SK-N-SH (cell line): Measurements from ENCODE around the gene CEP43. TPM values are rescaled to one million over a fixed set of nuclear protein-coding genes. Genes with fewer than 3 reads are reported as not detected.

Experiments used
- CTCF ChIA-PET: fragments of 300-600, 350-600 bp; formaldehyde crosslinking; extraction: SDS; loops from one replicate; lab custom pipeline; 2021; lab: Yijun Ruan, JAX
- POLR2A ChIA-PET: fragments of 350-600 bp; sonication (Branson Sonifier 250); formaldehyde crosslinking; extraction: SDS; loops from one replicate; lab custom pipeline; 2020; ENCODE audit warnings: antibody characterized with exemption, inconsistent platforms; lab: Yijun Ruan, JAX
- DNase-seq: peaks from one replicate; pipeline ENCODE4 v3.0.0; 2012
- H2AFZ ChIP-seq: fragments of 200-600 bp; sonication (generic); 2 replicates; pipeline ENCODE4 v1.8.1; 2016; ENCODE audit warnings: antibody characterized with exemption, mild to moderate bottlenecking, low read depth
- H3F3A ChIP-seq: fragments of 200-600 bp; sonication (generic); replicated peaks from 2 replicates; pipeline ENCODE3; 2016; ENCODE audit warnings: antibody characterized with exemption, mild to moderate bottlenecking; ENCODE audit not compliant: insufficient read depth
- H3K27ac ChIP-seq, 2 experiments: fragments of 200-500 bp in 1 of 2; fragments of 200-600 bp in 1 of 2; sonication (Bioruptor generic) in 1 of 2; sonication (generic), shearing (Covaris generic) in 1 of 2; 2 replicates each; pipeline versions ENCODE4 v1.5.1 to v1.6.1; 2014 to 2016; ENCODE audit warnings: low read depth in 2 of 2, inconsistent platforms in 1 of 2, low read length in 1 of 2, mild to moderate bottlenecking in 1 of 2, mixed read lengths in 1 of 2
- H3K27me3 ChIP-seq: fragments of 200-600 bp; sonication (generic), shearing (Covaris generic); 2 replicates; pipeline ENCODE4 v1.6.1; 2016; ENCODE audit warnings: mixed run types; ENCODE audit not compliant: insufficient read depth
- H3K36me3 ChIP-seq, 2 experiments: fragments of 200-500 bp in 1 of 2; fragments of 200-600 bp in 1 of 2; sonication (Bioruptor generic) in 1 of 2; sonication (generic) in 1 of 2; replicated peaks in 1 of 2; 2 replicates each; pipeline versions ENCODE3 to v1.5.1; 2014 to 2016; ENCODE audit warnings: low read length in 1 of 2, mild to moderate bottlenecking in 1 of 2; ENCODE audit not compliant: insufficient read depth in 2 of 2, control insufficient read depth in 1 of 2
- H3K4me1 ChIP-seq, 2 experiments: fragments of 200-500 bp in 1 of 2; fragments of 200-600 bp in 1 of 2; sonication (Bioruptor generic) in 1 of 2; sonication (generic), shearing (Covaris generic) in 1 of 2; 2 replicates each; pipeline versions ENCODE4 v1.5.1 to v1.6.1; 2014 to 2016; ENCODE audit warnings: low read depth in 1 of 2, low read length in 1 of 2, mixed run types in 1 of 2; ENCODE audit not compliant: insufficient read depth in 2 of 2, control insufficient read depth in 1 of 2
- H3K4me2 ChIP-seq: fragments of 200-600 bp; sonication (generic), shearing (Covaris generic); 2 replicates; pipeline ENCODE4 v1.6.1; 2017; ENCODE audit warnings: mixed run types
- H3K4me3 ChIP-seq, 2 experiments: fragments of 200-500 bp in 1 of 2; fragments of 200-600 bp in 1 of 2; sonication (Bioruptor generic) in 1 of 2; sonication (generic), shearing (Covaris generic) in 1 of 2; 2 replicates each; pipeline versions ENCODE4 v1.5.1 to v1.8.1; 2014 to 2016; ENCODE audit warnings: low read depth in 2 of 2, inconsistent platforms in 1 of 2, low read length in 1 of 2, mild to moderate bottlenecking in 1 of 2, mixed read lengths in 1 of 2, moderate library complexity in 1 of 2
- H3K79me2 ChIP-seq: fragments of 200-600 bp; sonication (generic); 2 replicates; pipeline ENCODE4 v1.8.1; 2017; ENCODE audit warnings: mild to moderate bottlenecking; ENCODE audit not compliant: insufficient read depth
- H3K9ac ChIP-seq: fragments of 200-600 bp; sonication (generic); 2 replicates; pipeline ENCODE4 v1.6.1; 2017; ENCODE audit warnings: mixed run types
- H3K9me2 ChIP-seq: fragments of 200-600 bp; sonication (generic); 2 replicates; pipeline ENCODE4 v1.6.1; 2017; ENCODE audit warnings: mixed run types
- H3K9me3 ChIP-seq: fragments of 200-600 bp; sonication (generic); 2 replicates; pipeline ENCODE4 v1.6.1; 2017; ENCODE audit warnings: mixed run types, mild to moderate bottlenecking, moderate library complexity
- H4K20me1 ChIP-seq: fragments of 200-600 bp; sonication (generic); 2 replicates; pipeline ENCODE4 v1.6.1; 2017; ENCODE audit warnings: mild to moderate bottlenecking, mixed run types; ENCODE audit not compliant: insufficient read depth
- ELF1 ChIP-seq: IDR thresholded peaks from 2 replicates; pipeline ENCODE4 v1.4.0; 2012
- EZH2phosphoT487 ChIP-seq: fragments of 200-600 bp; sonication (generic); IDR thresholded peaks from 2 replicates; pipeline ENCODE4 v1.6.1; 2017; ENCODE audit warnings: low read depth, mixed run types, mild to moderate bottlenecking, antibody characterized with exemption, moderate library complexity, borderline replicate concordance
- JUND ChIP-seq: IDR thresholded peaks from 2 replicates; pipeline ENCODE4 v1.4.0; 2012
- RFX5 ChIP-seq: IDR thresholded peaks from 2 replicates; pipeline ENCODE4 v1.6.1; 2012; ENCODE audit warnings: mild to moderate bottlenecking, improper control_type of control experiment, low read length
- RXRA ChIP-seq: IDR thresholded peaks from 2 replicates; pipeline ENCODE4 v1.4.0; 2012; ENCODE audit warnings: low read depth, mild to moderate bottlenecking, borderline replicate concordance
- USF1 ChIP-seq: IDR thresholded peaks from 2 replicates; pipeline ENCODE4 v1.4.0; 2012; ENCODE audit warnings: low read depth, borderline replicate concordance
- YY1 ChIP-seq: IDR thresholded peaks from 2 replicates; pipeline ENCODE4 v1.4.0; 2012; ENCODE audit warnings: low read depth, mild to moderate bottlenecking
- WGBS: methylation state at CpG from one replicate; pipeline ENCODE4 v1.1.6; 2017; ENCODE audit warnings: low lambda C conversion rate; 5-methylcytosine and 5-hydroxymethylcytosine counted together
- polyA plus RNA-seq, 3 experiments: library from polyadenylated mRNA; depleted of rRNA; stranded (reverse); fragments of >200 nt; gene quantifications; 2 replicates each; pipeline ENCODE4 v1.2.3, GENCODE V29; 2012
- TF ChIP-seq, protein P1 (sequence below): fragments of 200-600 bp; sonication (generic); IDR thresholded peaks from 2 replicates; pipeline ENCODE4 v1.6.1; 2017; ENCODE audit warnings: antibody characterized with exemption, mild to moderate bottlenecking, moderate library complexity
- TF ChIP-seq, protein P2 (sequence below): IDR thresholded peaks from 2 replicates; pipeline ENCODE4 v1.6.1; 2012; ENCODE audit warnings: mild to moderate bottlenecking, low read depth, low read length, moderate library complexity

Gene CEP43
- polyA plus RNA-seq, 1 of the 3 experiments (the other 2 are of a cell fraction), result 7.5 TPM

- ChIA-PET POLR2A (no interaction called here), CTCF (interaction anchor here (1.0 to 2.9 kb wide), 13 partner anchors 10 to 189 kb away, joined by 3 to 13 read pairs (median 6); no protein-coding TSS in a partner anchor)
- peaks cover 0 to 14% of the 10 kb centered on the region in 2 experiments; a peak in 1 of 4 replicates for H3K4me1 ChIP-seq
- H3F3A ChIP-seq, result no peaks in the 10 kb centered on the region
- H3K9me2 ChIP-seq, result no peaks in the 10 kb centered on the region
- TF ChIP-seq, protein P1, sequence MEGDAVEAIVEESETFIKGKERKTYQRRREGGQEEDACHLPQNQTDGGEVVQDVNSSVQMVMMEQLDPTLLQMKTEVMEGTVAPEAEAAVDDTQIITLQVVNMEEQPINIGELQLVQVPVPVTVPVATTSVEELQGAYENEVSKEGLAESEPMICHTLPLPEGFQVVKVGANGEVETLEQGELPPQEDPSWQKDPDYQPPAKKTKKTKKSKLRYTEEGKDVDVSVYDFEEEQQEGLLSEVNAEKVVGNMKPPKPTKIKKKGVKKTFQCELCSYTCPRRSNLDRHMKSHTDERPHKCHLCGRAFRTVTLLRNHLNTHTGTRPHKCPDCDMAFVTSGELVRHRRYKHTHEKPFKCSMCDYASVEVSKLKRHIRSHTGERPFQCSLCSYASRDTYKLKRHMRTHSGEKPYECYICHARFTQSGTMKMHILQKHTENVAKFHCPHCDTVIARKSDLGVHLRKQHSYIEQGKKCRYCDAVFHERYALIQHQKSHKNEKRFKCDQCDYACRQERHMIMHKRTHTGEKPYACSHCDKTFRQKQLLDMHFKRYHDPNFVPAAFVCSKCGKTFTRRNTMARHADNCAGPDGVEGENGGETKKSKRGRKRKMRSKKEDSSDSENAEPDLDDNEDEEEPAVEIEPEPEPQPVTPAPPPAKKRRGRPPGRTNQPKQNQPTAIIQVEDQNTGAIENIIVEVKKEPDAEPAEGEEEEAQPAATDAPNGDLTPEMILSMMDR, result no peak
- TF ChIP-seq, protein P2, sequence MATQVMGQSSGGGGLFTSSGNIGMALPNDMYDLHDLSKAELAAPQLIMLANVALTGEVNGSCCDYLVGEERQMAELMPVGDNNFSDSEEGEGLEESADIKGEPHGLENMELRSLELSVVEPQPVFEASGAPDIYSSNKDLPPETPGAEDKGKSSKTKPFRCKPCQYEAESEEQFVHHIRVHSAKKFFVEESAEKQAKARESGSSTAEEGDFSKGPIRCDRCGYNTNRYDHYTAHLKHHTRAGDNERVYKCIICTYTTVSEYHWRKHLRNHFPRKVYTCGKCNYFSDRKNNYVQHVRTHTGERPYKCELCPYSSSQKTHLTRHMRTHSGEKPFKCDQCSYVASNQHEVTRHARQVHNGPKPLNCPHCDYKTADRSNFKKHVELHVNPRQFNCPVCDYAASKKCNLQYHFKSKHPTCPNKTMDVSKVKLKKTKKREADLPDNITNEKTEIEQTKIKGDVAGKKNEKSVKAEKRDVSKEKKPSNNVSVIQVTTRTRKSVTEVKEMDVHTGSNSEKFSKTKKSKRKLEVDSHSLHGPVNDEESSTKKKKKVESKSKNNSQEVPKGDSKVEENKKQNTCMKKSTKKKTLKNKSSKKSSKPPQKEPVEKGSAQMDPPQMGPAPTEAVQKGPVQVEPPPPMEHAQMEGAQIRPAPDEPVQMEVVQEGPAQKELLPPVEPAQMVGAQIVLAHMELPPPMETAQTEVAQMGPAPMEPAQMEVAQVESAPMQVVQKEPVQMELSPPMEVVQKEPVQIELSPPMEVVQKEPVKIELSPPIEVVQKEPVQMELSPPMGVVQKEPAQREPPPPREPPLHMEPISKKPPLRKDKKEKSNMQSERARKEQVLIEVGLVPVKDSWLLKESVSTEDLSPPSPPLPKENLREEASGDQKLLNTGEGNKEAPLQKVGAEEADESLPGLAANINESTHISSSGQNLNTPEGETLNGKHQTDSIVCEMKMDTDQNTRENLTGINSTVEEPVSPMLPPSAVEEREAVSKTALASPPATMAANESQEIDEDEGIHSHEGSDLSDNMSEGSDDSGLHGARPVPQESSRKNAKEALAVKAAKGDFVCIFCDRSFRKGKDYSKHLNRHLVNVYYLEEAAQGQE, result no peak
- no peak for TF ChIP-seq USF1
- no peak for TF ChIP-seq RXRA
- no peak for TF ChIP-seq ELF1
- TF ChIP-seq YY1, result no peak
- TF ChIP-seq EZH2phosphoT487, result no peak
- no peak for TF ChIP-seq JUND
- TF ChIP-seq RFX5, result no peak
- no peaks in the 10 kb centered on the region for H3K27me3 ChIP-seq
- H3K36me3 ChIP-seq, result peaks cover 0 to 7% of the 10 kb centered on the region in 2 experiments
- no peak overlapping the region for H3K4me3 ChIP-seq
- 95% methylated on average over 17 of the region's 17 CpGs for WGBS
- DNase-seq, result no peak
- H3K79me2 ChIP-seq, result no peaks in the 10 kb centered on the region
- H3K27ac ChIP-seq, result no peak overlapping the region
- H3K4me2 ChIP-seq, result no peak overlapping the region
- no peaks in the 10 kb centered on the region for H4K20me1 ChIP-seq
- H3K9ac ChIP-seq, result no peak overlapping the region
- H3K9me3 ChIP-seq, result no peaks in the 10 kb centered on the region
- H2AFZ ChIP-seq, result no peak overlapping the region
Observed at GRCh38 chr6:166952567-166953486, 46.4 kb upstream of the CEP43 start.
